Measurements from ENCODE around the gene VIPR2. TPM values are rescaled to one million over a fixed set of nuclear protein-coding genes. Genes with fewer than 3 reads are reported as not detected.

VIPR2 gene
- total and polyA plus RNA-seq, 2 experiments from 2014 or later: 1.3 to 2.7 TPM

- H3K4me1 Mint-ChIP-seq: no peaks in the 10 kb centered on the region
- H3K4me3 ChIP-seq: no peak overlapping the region
- no peaks in the 10 kb centered on the region for H3F3A ChIP-seq (replicated peaks; ENCODE audit: low read depth)
- peaks cover 15% of the 10 kb centered on the region; the same call in 2 of the 3 replicates for H3K36me3 Mint-ChIP-seq (ENCODE audit: low read depth)
- ATAC-seq: no peak
- no peaks in the 10 kb centered on the region for H3K9me2 ChIP-seq (ENCODE audit: insufficient read depth)
- H3K79me2 ChIP-seq (replicated peaks; ENCODE audit: insufficient read depth): no peaks in the 10 kb centered on the region
- DNase-seq (ENCODE audit: low spot score): no peak
- H3K4me2 ChIP-seq: no peak overlapping the region
- TF ChIP-seq CTCF (conservative IDR thresholded peaks at IDR 0.05; ENCODE audit: low read depth in 2 of 2): no peak
- no peak for TF ChIP-seq REST (IDR thresholded peaks at IDR 0.05; ENCODE audit: unreplicated experiment)
- TF ChIP-seq EZH2 (IDR thresholded peaks at IDR 0.05; ENCODE audit: low read depth, unreplicated experiment): no peak
- no peak for TF ChIP-seq STAT1 (IDR thresholded peaks at IDR 0.05; ENCODE audit: unreplicated experiment)
- no peak for TF ChIP-seq JUNB (IDR thresholded peaks at IDR 0.05; ENCODE audit: unreplicated experiment)
- no peak for TF ChIP-seq ETS1 (IDR thresholded peaks at IDR 0.05)
- no peak for TF ChIP-seq ZNF462 (CRISPR knock-in tag; IDR thresholded peaks at IDR 0.05)
- TF ChIP-seq POLR2AphosphoS5 (IDR thresholded peaks at IDR 0.05; ENCODE audit: low read depth): no peak
- TF ChIP-seq CREB1 (CRISPR knock-in tag; IDR thresholded peaks at IDR 0.05; ENCODE audit: low read depth): no peak
- no peak for TF ChIP-seq ZNF331 (CRISPR knock-in tag; IDR thresholded peaks at IDR 0.05; ENCODE audit: low read depth)
- no peak for TF ChIP-seq ZNF114 (CRISPR knock-in tag; IDR thresholded peaks at IDR 0.05)
- no peak for TF ChIP-seq EZH2phosphoT487 (IDR thresholded peaks at IDR 0.05; ENCODE audit: unreplicated experiment)
- no peak for TF ChIP-seq NANOG (IDR thresholded peaks at IDR 0.05; ENCODE audit: borderline replicate concordance)
- H3K36me3 ChIP-seq (ENCODE audit: insufficient read depth): no peaks in the 10 kb centered on the region
- no peaks in the 10 kb centered on the region for H3K27me3 ChIP-seq (ENCODE audit: insufficient read depth)
- no peaks in the 10 kb centered on the region for H4K20me1 ChIP-seq (replicated peaks; ENCODE audit: insufficient read depth)
- H3K4me1 ChIP-seq (ENCODE audit: insufficient read depth): no peaks in the 10 kb centered on the region
- H3K27ac ChIP-seq (ENCODE audit: low read depth): no peak overlapping the region
- H3K27me3 Mint-ChIP-seq (ENCODE audit: insufficient read depth, low read depth, poor library complexity): peaks cover 8% of the 10 kb centered on the region
- H3K4me3 Mint-ChIP-seq: no peak overlapping the region
- H2AFZ ChIP-seq: no peak overlapping the region
- no peak overlapping the region for H3K27ac Mint-ChIP-seq
- peaks cover 52% of the 10 kb centered on the region for H3K9me3 Mint-ChIP-seq
Measured at GRCh38 chr7:159086301-159086925, 58.3 kb downstream of the VIPR2 start.

All from GM23338 (cell line).